ENCODE results near the gene CARM1.
"Not testable (repeated sequence)": the region's sequence is repeated elsewhere in the genome, so short reads cannot be mapped to it uniquely, and the experiment has no call there.

CARM1 gene

DNA sequence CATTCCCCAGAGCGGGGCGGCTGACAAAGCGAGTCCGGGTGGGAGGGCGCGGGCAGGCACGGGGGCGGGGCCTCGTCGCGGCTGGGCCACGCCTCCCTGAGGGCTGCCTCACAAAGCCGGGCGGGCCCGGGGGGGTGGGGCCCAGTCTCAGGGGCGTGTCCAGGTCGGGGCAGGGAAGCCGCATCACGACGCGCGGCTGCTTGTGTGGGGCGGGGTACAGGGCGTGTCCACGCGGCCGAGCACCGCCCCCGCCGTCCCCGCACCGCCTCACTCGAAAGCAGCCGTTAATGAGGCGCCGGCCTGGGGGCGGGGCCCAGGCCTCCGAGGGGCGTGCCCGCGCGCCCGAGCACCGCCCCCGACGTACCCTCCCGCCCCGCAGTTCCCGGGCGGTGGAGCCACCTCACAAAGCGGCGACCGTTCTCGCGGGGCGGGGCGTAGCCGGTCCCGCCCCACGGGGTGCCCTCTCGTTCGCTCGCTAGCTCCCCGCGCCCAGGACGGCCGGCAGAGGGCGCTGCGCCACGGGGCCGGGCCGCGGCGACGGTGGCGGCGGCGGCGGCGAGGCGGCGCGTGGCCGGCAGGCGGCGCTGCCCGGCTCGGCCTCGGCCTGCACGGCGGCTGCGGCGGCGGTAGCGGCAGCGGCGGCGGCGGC is at the start of gene CARM1:
TSS of gene CARM1 (plus strand) at position 599 of the 649 bp plus-strand sequence. CDS start 150 bp downstream, outside the sequence.
- peak; percentile 99 for DNase-seq (ENCODE audit: low spot score)

DNA sequence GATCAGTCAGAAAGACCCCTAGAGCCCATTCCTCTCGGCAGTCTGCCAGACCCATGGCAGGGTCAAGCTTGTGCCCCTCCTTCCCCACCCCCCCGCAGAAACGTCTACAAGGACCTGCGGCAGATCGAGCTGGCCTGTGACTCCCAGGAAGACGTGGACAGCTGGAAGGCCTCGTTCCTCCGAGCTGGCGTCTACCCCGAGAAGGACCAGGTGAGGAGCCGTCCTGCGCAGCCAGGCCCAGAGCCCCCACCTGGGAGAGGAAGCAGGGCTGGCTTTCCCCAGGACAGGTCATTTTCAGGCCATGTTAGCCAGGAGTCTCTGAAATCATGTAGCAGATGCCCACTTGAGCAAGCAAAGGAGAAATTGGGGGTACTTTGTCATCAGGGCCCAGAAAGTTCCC is 47.7 kb upstream of the CARM1 start:
- DNase-seq (ENCODE audit: low spot score) = no peak

DNA sequence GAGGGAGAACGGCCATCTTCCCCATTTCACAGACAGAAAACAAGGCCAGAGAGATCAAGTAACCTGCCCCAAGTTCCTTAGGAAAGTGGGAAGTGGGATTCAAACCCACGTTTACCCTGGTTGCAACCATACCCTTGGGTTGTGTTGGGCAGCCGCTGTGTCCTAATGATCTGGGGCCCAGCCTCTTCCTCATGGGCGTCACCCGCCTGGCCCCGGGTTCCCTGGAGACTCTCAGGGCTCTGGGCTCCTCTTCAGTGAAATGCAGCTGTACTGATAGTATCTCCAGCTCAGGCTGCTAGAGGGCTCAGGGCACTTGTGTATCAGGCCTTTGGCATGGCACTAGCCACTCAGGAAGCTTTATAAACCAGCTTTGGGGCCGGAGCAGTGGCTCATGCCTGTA is 45.1 kb upstream of the CARM1 start:
- no peak for DNase-seq (ENCODE audit: low spot score)

DNA sequence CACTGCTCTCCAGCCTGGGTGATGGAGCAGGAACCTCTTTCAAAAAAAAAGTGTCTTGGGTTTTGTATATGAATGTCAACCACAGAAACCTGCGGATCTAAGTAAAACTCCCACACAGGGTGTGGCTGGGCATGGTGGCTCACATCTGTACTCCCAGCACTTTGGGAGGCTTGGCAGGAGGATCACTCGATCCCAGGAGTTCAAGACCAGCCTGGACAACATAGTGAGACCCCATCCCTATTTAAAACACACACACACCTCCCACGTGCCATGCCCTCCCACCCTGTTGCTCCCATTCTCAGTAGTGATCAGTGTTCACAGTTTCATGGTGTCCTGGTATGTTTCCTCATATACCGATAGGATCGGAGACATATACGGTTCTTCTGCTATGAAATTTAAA is 44.5 kb upstream of the CARM1 start:
- DNase-seq (ENCODE audit: low spot score) = no peak

DNA sequence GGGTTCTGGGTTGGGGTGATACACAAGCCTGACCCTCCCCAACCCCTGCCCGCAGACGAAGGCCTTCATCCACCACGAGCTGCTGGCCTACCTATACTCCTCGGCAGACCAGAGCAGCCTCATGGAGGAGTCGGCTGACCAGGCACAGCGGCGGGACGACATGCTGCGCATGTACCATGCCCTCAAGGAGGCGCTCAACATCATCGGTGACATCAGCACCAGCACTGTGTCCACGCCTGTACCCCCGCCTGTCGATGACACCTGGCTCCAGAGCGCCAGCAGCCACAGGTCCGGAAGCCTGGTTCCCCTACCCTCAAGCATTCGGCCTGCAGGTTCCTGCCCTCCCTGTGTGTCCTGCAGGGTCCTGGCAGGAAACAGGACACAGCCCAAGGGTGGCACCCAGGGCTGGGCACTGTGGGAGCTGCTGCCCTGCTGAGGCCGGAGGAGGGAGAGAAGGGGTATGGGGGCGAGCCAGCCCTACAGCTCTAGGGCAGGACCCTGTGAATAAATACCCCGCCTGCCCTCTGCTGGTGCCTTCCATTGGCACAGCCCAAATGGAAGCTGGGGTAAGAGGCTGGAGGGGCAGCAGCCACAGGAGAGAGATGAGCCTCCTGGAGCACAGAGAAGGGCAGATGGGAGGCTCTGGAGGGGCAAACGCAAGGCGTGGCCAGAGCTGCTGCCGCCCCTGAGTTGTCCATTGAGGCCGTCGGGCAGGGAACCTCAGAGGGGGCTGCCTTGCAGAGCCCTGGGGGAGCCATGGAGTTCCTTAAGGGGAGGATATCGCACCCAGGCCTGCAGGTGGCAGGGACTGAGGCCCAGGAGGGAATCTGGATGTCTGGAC is 42.2 kb upstream of the CARM1 start:
- DNase-seq (ENCODE audit: low spot score) = no peak

DNA sequence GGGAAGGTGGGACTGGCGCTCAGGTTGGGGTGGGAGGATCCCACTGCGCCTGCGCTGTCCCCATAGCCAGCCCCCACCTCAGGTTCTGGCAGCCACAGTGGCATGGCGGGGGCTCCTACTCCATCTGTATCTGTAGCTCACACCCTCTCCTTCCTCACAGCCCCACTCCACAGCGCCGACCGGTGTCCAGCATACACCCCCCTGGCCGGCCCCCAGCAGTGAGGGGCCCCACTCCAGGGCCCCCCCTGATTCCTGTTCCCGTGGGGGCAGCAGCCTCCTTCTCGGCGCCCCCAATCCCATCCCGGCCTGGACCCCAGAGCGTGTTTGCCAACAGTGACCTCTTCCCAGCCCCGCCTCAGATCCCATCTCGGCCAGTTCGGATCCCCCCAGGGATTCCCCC is 41.4 kb upstream of the CARM1 start:
- no peak for DNase-seq (ENCODE audit: low spot score)

DNA sequence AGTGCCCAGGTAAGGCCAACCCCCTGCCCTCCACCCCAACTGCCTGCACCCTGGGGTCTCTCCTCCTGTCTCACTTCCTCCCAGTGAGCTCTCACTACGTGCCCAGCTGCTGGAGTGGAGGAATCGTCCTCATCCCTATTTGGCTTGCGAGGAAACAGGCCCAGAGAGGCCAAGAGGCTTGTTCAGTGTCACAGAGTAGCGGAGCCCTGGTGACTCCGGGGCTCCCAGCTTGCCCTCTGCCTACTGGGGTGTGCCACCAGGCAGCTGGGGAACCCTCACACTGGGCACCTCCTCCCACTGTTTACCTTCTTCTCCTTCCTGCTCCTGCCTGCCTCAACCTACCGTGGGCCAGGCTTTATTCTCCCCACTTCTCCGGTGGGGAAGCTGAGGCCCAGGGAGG is 41.0 kb upstream of the CARM1 start:
- DNase-seq (ENCODE audit: low spot score) = no peak

DNA sequence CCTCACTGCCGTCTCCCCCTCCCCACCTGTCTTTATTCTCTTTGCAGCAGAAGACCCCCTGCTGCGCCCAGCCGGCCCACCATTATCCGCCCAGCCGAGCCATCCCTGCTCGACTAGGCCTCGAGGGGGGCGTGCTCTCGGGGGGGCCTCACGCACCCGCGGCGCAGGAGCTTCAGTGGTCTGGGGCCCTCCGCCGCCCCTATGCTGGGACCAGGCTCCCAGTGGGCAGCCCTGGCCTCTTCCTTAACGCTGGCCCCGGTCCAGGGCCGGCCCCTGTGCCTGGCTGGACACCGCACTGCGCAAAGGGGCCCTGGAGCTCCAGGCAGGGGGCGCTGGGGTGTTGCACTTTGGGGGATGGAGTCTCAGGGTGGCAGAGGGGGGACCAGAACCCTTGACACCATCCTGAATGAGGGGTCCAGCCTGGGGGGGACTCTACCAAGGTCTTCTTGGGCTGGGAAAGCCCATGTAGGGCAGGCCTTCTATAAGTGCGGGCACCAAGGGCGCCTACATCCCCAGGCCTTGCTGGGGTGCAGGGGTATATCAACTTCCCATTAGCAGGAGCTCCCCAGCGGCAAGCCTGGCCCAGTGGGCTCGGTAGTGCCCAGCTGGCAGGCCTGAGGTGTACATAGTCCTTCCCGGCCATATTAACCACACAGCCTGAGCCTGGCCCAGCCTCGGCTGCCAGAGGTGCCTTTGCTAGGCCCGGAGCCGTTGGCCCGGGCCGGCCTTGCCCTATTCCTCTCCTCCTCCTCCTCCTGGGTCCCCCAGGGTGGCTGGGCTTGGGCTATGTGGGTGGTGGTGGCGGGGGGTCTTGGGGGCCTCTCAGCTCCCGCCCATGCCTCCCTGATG is 40.2 kb upstream of the CARM1 start:
- no peak for DNase-seq (ENCODE audit: low spot score)

DNA sequence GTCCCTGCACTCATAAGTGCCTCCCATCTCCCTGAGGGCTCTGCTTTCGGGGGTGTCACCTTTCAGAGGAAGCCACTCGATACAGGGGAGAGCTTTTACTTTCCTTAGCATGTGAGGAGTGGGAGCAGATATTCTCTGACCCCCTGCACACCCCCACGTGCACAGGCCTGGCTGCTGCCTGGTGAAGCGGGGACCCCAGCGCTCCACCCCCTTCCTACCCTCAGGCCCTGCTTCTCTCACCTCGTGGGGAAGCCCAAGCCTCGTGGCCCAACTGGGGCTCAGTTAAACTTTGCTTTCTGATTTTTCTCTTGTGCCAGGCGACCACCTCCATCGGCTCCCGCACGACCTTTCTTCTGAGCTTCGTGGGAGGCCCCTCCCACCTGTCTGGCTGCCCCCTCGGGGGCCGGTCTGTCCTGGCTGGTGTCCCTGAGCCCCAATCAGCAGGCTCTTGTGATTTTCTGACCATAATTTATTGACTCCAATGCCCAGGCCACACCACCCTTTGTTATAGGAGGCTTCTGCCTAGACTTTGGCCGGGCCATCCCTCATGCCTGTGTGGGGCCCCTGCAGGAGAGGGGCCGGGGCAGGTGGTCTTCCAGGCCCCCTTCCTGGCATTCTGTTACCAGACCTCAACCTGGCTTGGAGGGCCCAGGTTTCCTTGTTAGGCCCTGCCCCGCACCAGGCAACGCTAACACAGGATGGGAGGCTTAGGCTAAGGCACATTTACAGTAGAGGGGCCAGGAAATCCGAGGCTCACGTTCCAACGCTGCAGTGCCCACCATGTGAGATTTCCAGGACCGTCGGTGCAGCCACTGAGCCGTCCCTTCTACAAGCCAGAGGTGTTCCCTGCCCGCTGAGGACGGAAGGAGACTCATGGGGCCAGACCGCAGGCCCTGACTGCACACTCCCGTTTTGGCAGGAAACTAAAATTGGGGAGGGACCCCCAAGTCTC is 39.1 kb upstream of the CARM1 start:
- DNase-seq (ENCODE audit: low spot score) = no peak

DNA sequence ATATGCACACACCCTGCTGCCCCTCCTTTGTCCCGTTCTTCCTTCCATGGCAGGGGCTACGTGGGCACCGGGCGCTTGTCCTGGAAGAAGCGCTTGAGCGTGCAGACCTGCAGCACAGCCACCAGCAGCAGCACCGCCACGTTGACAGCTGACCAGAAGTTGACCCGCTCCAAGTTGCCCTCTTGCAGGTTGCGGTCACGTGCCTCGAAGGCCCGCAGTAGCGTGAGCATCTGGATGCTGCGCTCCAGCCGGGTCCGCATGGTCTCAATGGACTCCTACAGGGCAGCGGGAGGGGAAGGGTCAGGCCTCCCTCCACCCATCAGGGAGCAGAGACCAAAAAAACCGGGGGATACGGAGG is 38.4 kb upstream of the CARM1 start:
- DNase-seq (ENCODE audit: low spot score) = no peak

DNA sequence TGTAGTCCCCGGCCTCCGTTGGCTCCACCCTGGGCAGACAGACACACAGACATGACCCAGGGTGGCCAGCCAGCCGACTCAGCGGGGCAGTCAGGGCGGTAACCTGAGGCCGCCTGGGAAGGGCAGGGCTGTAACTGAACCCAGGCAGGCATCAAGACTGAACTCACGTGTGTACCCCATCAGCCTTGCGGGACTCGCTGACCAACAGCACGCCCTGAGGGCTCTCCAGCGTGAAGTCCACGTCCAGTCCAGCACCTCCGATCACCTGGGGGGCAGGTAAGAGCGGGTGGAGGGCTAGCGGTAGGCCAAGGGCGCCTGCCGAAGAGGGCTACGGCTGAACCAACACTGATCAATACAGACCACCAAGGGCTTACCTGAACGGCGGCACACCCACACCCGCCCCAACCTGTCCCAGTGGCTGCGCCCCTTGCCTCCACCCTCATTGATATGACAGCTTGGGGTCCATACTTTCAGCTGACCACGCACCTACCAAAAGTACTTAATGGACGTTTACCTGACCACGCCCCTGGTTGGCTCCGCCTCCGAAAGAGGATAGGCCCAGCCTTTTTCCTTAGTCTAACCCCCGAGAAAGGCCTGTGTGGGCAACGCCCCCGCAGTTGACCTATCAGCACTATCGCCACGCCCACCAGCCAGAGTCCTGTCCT is 36.1 kb upstream of the CARM1 start:
- peak; percentile 16 for DNase-seq (ENCODE audit: low spot score)

DNA sequence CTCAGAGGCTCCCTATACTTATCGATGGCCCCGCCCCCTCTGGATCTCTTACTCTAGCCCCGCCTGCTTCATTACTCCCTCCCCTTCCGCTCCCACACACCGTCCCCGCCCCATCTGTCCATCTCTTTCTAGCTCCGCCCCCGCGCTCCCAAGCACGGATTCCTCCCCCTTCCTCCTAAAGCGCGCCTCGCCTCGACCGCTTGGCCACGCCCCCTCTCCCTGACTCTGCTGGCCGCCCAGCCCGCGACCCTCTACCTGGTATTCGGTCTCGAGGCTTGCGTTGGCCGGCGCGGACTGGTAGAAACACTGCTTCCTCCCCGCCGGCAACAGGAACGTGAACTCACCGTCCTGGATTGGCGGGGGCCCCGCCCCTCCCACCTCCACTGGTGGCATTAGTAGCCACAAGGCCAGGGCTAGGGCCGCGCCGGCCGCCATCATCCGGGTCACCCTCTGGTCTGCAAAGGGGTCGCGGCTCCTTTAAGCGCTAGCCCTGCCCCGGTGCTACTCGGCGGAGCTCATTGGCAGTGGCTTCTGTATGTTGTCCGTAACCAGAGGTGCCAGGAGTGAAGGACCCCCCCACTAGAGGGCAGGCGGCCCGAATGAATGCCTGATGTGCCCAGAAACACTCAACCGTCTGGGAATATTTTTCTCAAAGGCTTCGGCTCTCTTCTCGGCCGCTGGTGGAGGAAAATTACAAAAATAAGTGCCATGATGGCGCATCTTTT is 35.4 kb upstream of the CARM1 start, which contains the start of gene TMED1:
TSS of gene TMED1 (minus strand) at position 459 of the 725 bp plus-strand sequence. CDS start at position 438, 21 bp downstream.
- peak; percentile 99 for DNase-seq (ENCODE audit: low spot score)

DNA sequence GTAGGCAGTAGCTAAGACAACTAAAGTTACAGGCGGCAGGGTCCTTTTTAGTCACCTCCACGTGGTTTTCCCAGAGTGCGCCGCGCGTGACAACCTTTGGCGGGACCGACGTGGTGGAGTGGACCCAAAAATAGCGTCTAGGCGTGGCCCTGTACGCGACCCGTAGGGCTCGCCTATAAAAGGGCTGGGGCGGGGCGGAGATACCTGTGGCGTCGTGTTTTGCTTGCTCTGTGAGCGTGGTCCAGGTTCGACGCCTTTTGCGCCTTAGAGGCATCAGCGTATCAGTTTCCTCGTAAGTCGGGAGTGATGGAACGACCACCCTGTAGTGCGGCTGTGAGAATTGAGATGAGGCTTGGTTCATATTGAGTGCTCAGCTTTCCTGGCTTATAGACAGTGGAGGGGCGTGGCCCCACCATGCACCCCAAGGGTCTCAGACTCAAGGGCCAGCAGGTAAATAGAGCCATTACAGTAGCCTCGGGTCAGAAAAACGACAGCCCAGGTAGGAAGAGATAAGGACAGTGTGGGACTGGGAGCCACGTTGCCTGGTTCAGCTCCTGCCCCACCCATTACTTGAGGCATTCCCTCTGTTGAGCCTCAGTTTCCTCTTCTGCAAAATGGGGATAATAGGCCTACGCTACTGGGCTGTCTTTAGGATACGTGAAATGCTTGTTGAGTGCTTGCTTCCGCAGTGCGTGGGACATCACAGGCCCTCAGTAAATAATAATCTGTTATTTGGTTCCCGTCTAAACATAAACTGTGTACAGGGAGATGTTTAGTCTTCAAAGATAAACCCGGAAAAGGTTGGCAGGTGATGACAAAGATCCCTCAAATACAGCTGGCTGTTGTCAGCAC is 34.6 kb upstream of the CARM1 start:
- no peak for DNase-seq (ENCODE audit: low spot score)

DNA sequence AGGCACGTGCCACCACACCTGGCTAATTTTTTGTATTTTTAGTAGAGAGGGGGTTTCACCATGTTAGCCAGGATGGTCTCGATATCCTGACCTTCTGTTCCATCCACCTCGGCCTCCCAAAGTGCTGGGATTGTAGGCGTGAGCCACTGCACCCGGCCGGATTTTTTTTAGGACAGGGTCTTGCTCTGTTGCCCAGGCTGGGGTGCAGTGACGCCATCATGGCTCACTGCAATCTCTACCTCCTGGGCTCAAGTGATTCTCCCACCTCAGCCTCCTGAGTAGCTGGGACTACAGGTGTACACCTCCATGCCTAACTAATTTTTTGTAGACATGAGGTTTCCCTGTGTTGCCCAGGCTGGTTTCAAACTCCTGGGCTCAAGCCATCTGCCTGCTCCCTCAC is 33.7 kb upstream of the CARM1 start:
- DNase-seq (ENCODE audit: low spot score) = not testable (repeated sequence)

DNA sequence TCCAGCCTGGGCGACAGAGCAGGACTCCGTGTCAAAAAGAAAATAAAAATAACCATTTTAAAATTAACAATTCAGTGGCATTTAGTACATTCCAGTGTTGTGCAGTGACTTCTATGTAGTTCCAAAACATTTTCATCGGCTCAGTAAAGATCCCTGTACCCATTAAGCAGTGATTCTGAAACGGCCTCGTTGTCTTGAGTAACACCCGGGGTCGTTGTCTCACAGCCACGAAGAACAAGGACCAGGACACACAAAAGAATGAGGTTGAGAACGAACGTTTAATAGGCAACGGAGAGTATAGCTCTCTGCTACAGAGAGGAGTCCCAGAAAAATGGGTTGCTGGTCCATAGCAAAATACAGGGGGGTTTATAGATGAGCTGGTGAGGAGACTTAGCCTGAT is 33.0 kb upstream of the CARM1 start:
- no peak for DNase-seq (ENCODE audit: low spot score)

DNA sequence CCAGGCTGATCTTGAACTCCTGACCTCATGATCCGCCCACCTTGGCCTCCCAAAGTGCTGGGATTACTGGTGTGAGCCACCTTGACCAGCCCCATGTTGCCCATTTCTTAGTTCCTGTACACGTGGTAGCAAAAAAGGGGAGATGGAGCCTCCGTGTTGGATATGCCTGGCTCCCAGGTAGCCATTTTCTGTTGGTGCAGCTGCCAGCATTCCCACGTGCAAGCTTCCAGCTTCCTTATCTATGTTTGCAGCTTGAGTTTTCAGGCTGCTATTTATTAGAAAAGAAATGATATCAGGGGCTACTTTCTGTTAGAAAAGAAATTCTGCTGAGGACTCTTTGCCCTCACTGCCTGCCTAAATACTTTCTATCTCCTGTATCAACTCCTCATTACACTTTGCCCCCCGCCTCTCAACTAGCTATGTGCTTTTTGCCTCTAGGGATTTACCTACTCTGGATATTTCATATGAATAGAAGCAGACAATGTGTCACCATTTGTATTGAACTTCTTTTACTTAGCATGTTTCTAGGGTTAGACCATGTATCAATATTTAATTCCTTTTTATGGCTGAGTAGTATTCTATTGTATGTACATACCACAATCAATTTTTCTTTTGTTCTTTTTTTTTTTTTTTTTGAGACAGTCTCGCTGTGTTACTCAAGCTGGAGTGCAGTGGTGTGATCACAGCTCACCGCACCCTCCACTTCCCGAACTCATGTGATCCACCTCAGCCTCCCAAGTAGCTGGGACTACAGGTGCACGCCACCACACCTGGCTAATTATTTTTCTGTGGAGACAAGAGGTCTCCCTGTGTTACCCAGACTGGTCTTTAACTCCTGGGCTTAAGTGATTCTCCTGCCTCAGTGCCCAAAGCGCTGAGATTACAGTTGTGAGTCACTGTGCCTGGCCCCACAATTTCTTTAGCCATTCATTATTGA is 32.0 kb upstream of the CARM1 start:
- no peak for DNase-seq (ENCODE audit: low spot score)

DNA sequence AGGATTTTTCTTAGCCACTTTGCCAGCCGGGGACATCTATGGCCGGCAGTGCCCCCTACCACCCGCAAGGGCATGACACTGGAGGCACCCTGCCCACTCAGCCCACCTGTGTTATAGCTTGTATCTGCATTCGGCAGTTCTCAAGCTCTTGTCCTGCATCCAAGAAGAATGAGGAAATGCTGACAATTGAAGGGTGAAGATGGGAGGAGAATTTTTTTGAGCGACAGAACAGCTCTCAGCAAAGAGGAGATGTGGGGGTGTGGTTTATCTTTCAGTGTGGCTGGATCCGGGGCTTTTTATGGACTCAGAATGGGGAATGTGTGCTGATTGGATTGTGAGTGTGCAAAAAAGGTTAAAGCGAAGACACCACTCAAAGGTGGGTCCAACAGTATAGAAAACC is 28.6 kb upstream of the CARM1 start:
- DNase-seq (ENCODE audit: low spot score) = no peak
